Stimulated activated CD4-positive, alpha-beta T cell treated with anti-CD3 and anti-CD28 coated beads, Interleukin-2, amount 100 ng/mL, for 4 hours (primary cell): ENCODE measurements around the gene AKAP9.
"Not testable (repeated sequence)": the region's sequence is repeated elsewhere in the genome, so short reads cannot be mapped to it uniquely, and the experiment has no call there.

Experiments
- DNase-seq: peaks from one replicate; pipeline ENCODE4 v3.0.0-alpha.2; 2020; ENCODE audit warnings: low read depth

The AKAP9 gene

GRCh38 chr7:91940572-91941341 lies at the start of gene AKAP9:
AKAP9 (plus strand) TSS chr7:91940862; CDS start chr7:91941100, 238 bp downstream.
- DNase-seq, result peak; percentile 77

GRCh38 chr7:91892099-91892705 lies 48.5 kb upstream of the AKAP9 start:
- DNase-seq, result no peak

- DNase-seq, result no peak
These were observed 47.8 kb upstream of the AKAP9 start for GRCh38 chr7:91892821-91893340.

GRCh38 chr7:91893699-91894098 lies 47.0 kb upstream of the AKAP9 start:
- DNase-seq, result not testable (repeated sequence)

- DNase-seq, result no peak
These were observed 45.7 kb upstream of the AKAP9 start for GRCh38 chr7:91894781-91895480.

- DNase-seq, result no peak
These were observed 42.2 kb upstream of the AKAP9 start for GRCh38 chr7:91898240-91898992.

GRCh38 chr7:91899563-91899962 lies 41.1 kb upstream of the AKAP9 start:
- no peak for DNase-seq

GRCh38 chr7:91910171-91910570 lies 30.5 kb upstream of the AKAP9 start:
- no peak for DNase-seq

- DNase-seq, result no peak
These were observed 29.5 kb upstream of the AKAP9 start for GRCh38 chr7:91911121-91911520.

GRCh38 chr7:91912494-91912893 lies 28.2 kb upstream of the AKAP9 start:
- no peak for DNase-seq

GRCh38 chr7:91913612-91914011 lies 27.1 kb upstream of the AKAP9 start:
- no peak for DNase-seq

- DNase-seq, result no peak
These were observed 25.1 kb upstream of the AKAP9 start for GRCh38 chr7:91915401-91916050.

- no peak for DNase-seq
These were observed 24.6 kb upstream of the AKAP9 start for GRCh38 chr7:91916051-91916440.

GRCh38 chr7:91918356-91918755 lies 22.3 kb upstream of the AKAP9 start:
- DNase-seq, result no peak

GRCh38 chr7:91922857-91923256 lies 17.8 kb upstream of the AKAP9 start:
- no peak for DNase-seq

GRCh38 chr7:91927912-91928311 lies 12.8 kb upstream of the AKAP9 start:
- DNase-seq, result no peak

GRCh38 chr7:91929463-91929862 lies 11.2 kb upstream of the AKAP9 start:
- DNase-seq, result no peak

- DNase-seq, result no peak
These were observed 491 bp upstream of the AKAP9 start for GRCh38 chr7:91940171-91940570.

- DNase-seq, result no peak
These were observed 788 bp downstream of the AKAP9 start for GRCh38 chr7:91941450-91941849.

GRCh38 chr7:91942312-91942711 lies 1.6 kb downstream of the AKAP9 start:
- no peak for DNase-seq

- not testable (repeated sequence) for DNase-seq
These were observed 4.3 kb downstream of the AKAP9 start for GRCh38 chr7:91944970-91945369.

- DNase-seq, result no peak
These were observed 4.8 kb downstream of the AKAP9 start for GRCh38 chr7:91945476-91945875.
